ENCODE data around the gene NPAS3.

Gene NPAS3

DNA sequence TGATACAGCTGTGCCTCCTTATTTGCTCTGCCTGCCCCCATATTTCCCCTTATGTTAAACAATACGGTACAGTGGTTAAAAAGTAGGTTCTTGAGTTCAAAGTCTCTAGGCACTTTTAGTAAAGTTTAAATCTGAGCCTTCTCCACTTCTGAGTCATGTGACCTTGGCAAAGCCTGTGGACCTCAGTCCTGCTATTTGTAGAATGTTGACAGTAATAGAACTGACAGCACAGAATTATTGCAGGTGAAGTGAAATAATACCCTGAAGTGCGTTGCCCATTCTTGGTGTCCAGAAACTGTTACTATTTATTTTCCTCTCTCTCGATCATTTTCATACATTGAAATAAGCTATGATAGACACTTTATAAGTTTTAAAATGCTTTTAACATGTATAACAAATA is 512.5 kb downstream of the NPAS3 start:
- no peak for DNase-seq

DNA sequence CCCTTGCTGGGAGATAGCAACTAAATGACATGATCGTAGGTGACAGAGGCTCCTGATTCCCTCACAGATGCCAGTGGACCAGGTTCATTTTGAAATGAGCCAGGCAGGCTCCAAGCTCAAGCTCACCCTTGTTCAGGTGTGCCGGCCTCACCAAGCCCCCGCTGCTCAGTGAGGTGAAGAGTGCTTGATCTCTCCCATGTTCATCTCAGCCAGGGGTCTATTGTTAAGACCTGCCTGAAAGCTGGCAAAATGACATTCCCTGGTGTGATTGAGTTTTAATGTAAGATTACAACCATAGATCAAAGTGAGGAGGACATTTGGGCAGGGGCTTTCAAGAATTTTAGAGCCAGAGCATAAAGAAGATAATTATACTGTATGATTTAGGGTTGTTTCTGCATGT is 514.3 kb downstream of the NPAS3 start:
- no peak for DNase-seq

DNA sequence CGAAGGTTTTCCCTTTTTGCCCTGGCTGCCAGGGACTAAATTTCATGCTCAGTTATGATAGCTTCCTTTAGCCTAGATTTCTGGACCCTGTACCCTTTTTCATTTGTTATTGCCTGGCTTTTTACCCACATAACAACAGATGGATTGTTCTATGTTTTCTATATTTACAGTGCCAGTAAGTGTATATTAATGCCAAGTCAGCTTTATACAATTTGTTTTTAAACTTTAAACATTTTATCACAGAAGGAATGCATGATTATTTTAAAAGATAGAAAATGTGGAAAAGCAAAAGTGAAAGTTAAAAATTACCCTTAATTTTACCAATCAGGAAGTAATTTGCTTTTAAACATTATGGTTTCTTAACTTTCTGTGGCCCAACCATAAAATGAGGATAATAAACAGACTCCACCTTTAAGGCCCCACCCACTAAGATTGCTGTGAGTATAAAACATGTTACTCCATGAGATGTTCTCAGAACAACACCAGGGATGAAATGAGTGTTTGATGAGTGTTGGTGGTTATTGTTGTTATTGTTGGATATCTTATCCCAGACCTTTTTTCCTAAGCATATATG is 515.4 kb downstream of the NPAS3 start:
- no peak for DNase-seq

GRCh38 chr14:33454707-33455106 is 516.0 kb downstream of the NPAS3 start:
- DNase-seq = no peak

- peak; percentile 56 for DNase-seq
Observed at GRCh38 chr14:33455654-33456345, 517.1 kb downstream of the NPAS3 start.

DNA sequence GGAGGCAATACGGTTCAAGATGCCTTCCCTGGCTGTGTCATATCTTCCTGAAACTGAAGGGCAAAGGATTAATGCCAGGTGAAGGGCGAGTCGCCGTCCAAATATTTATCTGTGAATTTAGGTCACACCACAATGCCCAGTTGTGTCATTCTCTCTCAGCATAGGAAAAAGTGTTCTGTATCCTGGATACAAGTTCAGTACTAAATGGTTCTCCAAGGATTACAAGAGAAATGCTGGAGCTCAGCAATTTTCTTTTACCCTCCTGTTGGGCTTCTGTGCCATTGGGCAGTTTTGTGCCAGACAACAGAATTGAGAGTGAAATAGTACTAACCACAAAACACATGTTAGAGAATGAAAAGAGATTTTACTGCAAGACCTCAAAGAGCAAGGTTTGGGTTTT is 518.3 kb downstream of the NPAS3 start:
- DNase-seq = no peak

- DNase-seq = no peak
Observed at GRCh38 chr14:33457617-33458016, 518.9 kb downstream of the NPAS3 start.

GRCh38 chr14:33460164-33460563 is 521.5 kb downstream of the NPAS3 start:
- DNase-seq = peak; percentile 1

DNA sequence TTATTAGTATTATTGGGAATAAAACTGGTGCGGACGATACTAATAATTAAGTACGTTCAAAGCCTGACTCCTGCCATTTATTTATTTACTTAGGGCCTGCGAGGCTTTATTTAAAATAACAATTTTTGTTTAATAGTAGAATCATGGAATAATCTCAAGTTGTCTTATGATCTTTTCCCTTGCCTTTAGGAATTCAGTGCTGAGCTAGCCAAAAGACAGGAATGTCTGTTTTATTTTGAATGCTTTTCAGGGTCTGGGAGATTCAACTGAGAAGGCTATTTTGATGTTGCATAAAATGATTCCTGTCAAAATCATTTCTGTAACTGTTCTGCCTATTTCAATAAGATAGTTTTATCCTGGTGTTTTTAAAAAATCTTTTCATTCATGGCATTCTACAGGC is 522.4 kb downstream of the NPAS3 start:
- no peak for DNase-seq

GRCh38 chr14:33463731-33464130 is 525.1 kb downstream of the NPAS3 start:
- no peak for DNase-seq

DNA sequence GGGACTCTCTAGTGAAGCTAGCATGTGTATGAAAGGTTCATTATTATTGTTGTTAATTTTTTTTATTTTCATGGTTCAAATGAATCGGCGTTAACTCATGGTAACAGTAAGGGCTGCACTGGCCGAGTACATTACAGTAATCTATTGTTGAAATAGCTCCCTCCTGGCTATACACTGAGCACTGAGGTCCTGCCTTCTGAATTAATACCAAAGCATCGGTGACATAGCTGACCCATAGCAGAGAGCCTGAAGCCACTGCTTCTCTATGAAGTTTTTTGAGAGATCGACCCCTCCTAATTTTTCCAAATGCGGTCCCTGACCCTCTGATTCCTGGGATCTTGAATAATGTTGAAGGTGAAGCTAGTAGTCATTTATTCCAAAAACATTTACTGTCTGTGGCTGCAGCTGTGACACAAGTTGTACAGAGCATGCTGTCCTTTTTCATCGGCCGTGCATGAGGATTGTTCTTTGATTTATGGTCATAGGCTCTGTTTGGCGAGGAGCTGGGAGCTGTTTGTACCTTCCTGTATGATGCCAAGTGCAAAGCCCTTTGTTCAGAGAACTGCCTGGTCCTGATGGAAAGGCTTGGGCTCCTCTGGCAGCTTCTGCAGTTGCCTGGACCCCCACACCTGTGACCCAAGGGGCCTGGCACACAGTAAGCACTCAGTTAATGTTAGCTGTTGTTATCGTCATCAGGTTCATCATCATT is 525.7 kb downstream of the NPAS3 start:
- no peak for DNase-seq

- DNase-seq = no peak
Observed at GRCh38 chr14:33465846-33466700, 527.4 kb downstream of the NPAS3 start.

GRCh38 chr14:33467971-33468370 is 529.3 kb downstream of the NPAS3 start:
- no peak for DNase-seq

GRCh38 chr14:33469898-33470297 is 531.2 kb downstream of the NPAS3 start:
- DNase-seq = no peak

GRCh38 chr14:33471776-33472175 is 533.1 kb downstream of the NPAS3 start:
- DNase-seq = no peak

- peak; percentile 21 for DNase-seq
Observed at GRCh38 chr14:33475623-33476022, 536.9 kb downstream of the NPAS3 start.

- no peak for DNase-seq
Observed at GRCh38 chr14:33477797-33478196, 539.1 kb downstream of the NPAS3 start.

DNA sequence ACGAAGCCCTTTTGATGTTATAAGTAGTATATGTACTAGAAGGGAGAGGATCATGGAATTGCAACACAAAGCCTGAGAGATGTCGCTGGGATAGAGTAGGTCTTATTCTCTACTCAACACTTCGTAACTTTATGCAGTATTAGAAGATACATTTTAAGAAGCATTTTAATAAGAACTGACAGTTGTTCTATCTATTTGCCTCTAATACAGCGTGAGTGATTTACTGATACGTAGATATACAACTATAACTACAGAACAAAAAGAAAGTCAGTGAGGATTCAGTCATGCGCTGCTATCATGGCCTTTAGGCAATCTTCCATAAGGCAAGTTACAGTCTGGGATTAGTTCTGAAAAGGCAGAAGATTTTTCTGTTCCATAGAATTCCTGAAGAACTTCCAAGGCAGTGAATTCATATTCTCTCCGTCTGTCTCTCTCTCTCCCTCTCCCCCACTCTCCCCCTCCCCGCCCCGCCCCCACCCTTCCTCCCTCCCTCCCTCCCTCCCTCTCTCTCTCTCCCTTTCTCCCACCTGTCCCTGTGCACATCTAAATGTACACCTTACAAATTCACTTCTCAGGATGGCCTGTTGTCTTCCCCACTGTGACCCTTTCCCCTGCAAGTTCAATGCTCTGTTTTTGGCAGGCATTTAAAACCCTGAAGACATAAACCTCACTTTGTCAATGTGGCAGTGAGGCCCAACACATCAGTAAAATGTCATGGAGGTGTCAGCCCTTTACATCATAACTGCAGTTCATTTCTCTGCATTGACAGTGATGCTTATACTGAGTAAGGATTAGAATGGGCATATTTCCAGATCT is 541.6 kb downstream of the NPAS3 start:
- DNase-seq = peak; percentile 10

DNA sequence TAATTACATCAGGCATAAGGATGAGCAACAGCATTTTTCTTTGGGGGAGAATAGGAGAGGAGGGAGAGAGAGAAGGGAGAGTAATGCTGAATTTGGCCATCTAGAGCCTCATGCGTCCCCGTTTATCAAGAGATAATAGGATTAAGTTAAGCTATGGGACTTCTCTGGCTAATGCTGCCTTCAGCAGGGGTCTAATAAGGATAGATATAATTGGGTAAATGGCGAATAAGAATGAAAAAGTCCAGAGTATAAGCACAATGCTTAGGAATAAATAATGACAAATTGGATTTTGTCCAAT is 542.2 kb downstream of the NPAS3 start:
- no peak for DNase-seq

DNA sequence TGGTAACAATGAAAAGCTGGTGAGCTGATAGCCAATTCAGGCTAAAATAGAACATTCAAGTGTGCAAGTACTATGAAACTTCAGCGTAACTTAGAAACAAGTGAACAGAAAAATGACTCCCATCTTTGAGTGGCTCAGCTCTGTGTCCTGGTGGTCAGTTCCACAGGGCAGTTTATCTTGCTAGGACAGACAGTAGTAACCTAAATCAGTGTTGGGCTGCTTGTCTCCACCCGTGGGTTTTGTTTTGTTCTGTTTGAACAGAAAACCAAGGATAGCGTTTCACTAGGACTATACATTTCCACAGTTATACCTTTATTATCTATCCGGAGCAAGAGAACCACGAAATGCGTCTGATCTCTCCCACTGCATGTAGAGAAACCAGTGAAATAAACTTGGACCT is 544.4 kb downstream of the NPAS3 start:
- no peak for DNase-seq

GRCh38 chr14:33483541-33483940 is 544.9 kb downstream of the NPAS3 start:
- no peak for DNase-seq

GRCh38 chr14:33484264-33484663 is 545.6 kb downstream of the NPAS3 start:
- DNase-seq = no peak
